GM18517 (cell line): ENCODE measurements around the gene HSPA14.
"Not testable (repeated sequence)": the region's sequence is repeated elsewhere in the genome, so short reads cannot be mapped to it uniquely, and the experiment has no call there.

Source experiments
- ATAC-seq: cut with Tn5 transposase; IDR thresholded peaks from one replicate; pipeline ENCODE4 v1.9.1; 2021; ENCODE audit warnings: mild to moderate bottlenecking, moderate library complexity; ENCODE audit not compliant: unreplicated experiment

HSPA14 gene, protein sequence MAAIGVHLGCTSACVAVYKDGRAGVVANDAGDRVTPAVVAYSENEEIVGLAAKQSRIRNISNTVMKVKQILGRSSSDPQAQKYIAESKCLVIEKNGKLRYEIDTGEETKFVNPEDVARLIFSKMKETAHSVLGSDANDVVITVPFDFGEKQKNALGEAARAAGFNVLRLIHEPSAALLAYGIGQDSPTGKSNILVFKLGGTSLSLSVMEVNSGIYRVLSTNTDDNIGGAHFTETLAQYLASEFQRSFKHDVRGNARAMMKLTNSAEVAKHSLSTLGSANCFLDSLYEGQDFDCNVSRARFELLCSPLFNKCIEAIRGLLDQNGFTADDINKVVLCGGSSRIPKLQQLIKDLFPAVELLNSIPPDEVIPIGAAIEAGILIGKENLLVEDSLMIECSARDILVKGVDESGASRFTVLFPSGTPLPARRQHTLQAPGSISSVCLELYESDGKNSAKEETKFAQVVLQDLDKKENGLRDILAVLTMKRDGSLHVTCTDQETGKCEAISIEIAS

DNA sequence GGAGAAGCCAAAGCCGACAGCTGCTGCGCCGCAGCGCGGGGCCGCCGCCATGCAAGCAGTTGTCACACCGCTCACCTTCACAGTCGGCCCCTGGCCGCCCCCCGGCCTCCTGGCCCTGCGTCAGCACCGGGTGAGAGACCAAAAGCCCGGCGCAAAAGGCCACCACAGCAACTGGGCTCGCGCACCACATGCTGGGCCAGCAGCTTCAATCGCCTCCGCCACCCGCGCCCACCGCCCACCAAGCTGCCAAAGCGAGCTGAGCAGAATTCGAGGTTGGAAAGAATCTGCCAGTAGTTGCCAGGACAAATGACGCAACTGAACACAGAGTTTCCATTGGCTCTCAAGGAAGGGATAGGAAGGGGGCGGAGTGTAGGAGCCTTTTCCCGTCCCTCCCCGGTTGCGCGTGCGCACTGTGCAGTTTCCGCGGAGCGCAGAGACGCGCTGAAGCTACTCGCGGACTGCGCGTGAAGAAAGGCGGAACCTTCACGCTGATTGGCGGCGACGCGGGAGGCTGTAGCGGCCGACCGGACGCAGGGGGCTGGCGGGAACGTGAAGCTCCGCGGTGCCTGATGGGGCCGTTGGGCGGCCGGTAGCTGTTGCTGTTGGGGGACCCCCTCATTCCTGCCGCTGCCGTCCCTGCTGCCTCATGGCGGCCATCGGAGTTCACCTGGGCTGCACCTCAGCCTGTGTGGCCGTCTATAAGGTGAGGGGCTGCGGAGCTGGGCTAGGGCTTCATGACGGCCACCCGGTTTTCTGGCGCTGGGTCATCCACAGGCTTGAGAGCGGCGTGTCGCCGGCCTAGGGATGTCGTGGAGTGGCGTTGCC lies at the start of gene HSPA14, which contains the start of the genes CDNF and MSANTD7:
TSS of gene HSPA14 (plus strand) at position 550 of the 825 bp plus-strand sequence. CDS start at position 647, 97 bp downstream.
TSS of gene CDNF (minus strand) at position 281 of the 825 bp plus-strand sequence. CDS start at position 190, 91 bp downstream.
TSS of gene MSANTD7 (plus strand) at position 550 of the 825 bp plus-strand sequence. CDS start 3,979 bp downstream, outside the sequence.
- ATAC-seq, result peak; percentile 86

DNA sequence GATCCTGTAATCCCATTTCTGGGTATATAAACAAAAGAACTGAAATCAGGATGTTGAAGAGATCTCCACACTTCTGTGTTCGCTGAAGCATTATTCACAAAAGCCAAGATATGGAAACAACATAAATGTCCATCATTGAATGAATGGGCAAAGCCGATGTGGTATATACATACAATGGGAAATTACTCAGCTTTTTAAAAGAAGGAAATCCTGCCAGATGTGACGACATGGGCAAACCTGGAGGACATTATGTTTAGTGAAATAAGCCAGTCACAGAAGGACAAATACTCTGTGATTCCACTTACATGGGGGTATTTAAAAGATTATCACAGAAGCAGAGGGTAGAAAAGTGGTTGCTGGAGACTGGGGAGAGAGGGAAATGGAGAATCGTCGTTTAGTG lies 39.5 kb upstream of the HSPA14 start:
- no peak for ATAC-seq

DNA sequence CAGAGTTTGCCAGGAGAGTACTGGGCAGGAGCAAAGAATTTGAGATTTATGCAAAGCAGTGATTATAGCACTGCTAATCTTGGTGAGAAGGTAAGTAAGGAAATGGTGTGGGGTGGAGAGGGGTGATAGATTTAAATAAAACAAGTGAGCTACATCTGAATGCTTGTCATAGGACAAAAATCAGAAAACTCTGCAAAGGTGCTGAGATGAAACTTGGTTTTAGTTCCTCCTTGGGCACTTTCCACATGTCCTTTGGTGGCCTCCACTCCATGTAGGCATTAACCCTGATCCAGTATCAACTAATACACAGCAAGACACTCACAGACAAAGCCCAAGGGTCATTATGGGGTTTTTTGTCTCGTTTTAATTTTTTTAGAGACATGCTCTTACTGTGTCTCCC lies 37.7 kb upstream of the HSPA14 start:
- ATAC-seq, result no peak

DNA sequence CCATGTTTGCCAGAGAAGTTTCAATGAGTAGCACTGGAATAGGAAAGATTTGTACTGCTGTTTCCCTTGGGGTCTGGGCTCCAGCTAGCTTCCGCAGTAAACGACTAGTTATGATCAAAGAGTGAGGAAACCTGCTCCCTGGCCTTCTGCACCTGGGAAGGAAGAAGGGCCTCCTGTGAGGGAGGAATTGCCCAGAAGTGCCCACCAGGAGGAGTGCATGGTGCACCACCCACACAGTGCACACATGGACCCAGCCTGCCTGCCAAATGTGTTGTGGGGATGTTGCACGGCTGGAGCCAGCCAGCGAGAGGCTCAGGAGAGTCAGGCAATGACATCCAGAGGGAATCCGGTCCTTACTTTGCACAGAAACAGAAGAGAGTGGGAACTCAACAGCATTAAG lies 36.4 kb upstream of the HSPA14 start:
- ATAC-seq, result no peak

DNA sequence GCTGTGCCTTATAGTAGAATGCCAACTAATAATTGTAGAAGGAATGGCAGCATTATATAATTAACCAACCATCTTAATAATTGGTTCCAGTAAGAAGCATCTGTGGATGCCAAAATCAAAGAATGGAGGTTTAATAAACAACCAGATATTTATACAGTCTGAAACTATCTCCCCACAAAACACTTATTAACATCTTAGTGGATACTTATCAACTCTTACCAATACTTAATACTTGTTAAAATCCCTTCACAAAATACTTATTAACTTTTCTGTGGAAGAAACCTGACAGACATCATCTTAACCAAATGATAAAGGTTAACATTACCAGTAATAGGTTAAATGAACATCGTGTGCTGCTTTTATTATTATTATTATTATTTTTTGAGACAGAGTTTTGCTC lies 34.3 kb upstream of the HSPA14 start:
- no peak for ATAC-seq

DNA sequence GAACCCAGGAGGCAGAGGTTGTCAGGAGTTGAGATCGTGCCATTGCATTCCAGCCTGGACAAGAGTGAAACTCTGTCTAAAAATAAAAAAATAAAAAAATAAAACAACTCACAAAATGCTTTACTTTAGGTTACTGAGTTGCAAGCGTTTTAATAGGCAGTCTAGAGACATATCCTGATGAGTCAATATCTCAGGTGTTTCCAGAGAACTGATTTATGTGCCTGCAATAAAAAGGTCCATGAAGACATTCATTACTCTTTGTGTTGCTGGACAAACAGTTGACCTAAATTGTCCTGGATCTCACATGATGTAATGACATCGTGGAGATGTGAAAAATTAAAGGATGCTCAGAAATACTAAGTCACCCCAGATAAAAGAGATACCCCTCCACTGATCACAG lies 31.8 kb upstream of the HSPA14 start:
- no peak for ATAC-seq

DNA sequence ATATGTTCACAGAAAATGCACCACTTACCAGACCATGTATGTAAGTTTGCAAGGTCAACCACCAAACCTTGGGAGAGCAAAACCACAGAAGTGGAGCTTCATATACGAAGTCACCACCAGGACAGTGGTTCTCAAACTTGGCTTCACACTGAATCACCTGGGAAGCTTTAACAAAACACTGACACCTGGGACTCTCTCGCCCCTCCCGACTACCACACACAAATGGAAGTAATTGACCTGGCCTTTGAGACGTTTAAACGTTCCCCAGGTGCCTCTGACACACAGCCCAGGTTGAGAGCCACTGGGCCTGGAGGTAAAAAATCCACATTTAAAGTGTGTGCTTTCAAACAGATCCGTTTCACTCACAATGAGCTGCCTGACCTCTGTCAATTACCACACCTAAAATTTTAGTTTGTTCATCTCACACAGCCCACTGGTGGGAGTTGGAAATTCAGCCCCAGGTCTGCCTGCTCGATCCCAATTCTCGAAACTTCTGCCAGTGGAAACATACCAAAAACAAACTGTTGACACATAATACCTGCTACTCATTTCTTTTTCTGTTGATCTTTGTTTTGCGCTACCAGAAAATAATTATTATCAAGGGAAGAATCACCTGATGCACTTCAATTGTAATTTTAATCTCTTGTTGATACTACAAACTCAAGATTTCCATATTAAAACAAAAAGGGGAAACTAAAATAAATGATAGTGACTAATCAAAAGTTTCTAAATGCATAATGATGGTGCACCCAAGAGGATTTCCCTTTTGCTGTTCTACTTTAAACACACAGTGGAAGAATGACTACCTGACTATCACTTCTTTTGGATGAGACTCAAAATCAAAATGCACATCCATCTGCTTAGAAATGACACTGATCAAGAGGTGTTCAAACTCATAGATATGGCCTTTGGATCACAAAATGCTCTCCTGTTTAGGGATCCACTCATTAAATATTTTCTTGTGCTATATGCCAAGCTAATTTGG lies 26.8 kb upstream of the HSPA14 start:
- no peak for ATAC-seq

DNA sequence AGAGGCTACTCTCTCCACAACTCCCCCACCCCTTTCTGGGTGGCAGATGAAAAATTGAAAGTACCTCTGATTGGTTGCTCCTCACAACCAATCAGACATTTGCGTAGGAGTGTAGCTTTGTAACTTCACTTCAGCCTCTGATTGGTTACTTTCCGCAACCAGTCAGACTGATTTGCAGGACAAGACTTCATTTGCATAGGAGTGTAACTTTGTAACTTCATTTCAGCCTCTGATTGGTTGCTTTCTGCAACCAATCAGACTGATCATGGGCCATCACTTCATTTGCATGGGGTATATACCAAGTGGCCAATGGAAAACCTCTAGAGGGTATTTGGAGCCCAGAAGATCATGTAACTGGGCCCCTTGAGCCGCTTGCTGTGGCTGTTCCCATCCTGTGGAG lies 25.8 kb upstream of the HSPA14 start:
- no peak for ATAC-seq

DNA sequence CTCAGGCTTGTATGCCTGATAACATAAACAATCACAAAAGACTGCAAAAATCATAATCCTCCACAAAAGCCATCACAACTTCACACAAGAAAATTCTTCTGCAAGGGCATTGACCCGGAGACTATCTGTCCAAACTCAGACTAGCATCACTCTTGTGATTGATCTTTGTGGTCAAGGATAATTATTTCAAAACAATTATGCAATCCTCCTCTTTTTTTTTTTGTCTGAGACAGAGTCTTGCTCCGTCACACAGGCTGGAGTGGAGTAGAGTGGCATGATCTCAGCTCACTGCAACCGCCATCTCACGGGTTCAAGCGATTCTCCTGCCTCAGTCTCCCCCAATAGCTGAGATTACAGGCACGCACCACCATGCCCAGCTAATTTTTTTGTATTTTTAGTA lies 22.4 kb upstream of the HSPA14 start:
- ATAC-seq, result no peak

DNA sequence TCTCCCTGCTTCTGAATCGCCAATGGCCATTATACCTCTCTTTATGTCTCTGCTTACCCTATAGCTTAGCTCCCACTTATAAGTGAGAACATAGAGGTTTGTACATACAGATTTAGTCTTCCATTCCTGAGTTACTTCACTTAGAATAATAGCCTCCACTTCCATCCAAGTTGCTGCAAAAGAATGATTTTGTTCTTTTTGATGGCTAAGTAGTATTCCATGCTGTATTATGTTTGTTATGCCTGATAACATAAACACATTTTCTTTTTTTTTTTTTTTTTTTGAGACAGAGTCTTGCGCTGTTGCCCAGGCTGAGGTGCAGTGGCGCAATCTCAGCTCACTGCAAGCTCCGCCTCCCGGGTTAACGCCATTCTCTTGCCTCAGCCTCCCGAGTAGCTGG lies 21.4 kb upstream of the HSPA14 start:
- not testable (repeated sequence) for ATAC-seq

DNA sequence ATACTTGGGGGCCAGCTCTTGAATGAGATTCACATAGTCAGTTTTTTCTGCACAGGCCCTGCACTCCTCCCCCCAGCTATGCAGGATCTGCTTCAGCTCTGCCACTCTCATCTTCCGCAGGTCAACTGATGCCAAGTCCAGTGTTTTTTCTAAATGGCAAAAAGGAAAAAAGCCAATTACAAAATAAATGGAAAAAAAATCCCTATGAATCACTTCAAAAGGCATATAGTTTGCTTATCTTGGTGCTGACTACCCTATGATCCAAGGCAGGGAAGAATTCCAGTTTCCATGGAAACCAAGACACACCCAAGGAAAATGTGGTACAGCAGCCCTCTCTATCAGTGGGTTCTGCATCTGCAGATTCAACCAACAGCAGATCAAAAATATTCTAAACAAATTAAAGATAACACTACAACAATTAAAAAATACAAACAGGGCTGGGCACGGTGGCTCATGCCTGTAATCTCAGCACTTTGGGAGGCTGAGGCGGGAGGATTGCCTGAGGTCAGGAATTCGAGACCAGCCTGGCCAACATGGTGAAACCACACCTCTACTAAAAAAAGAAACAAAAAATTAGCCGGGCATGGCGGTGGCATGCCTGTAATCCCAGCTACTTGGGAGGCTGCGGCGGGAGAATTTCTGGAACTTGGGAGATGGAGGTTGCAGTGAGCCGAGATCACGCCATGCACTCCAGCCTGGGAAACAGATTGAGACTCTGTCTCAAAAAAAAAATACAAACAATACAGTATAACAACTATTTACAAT lies 17.9 kb upstream of the HSPA14 start:
- ATAC-seq, result no peak

DNA sequence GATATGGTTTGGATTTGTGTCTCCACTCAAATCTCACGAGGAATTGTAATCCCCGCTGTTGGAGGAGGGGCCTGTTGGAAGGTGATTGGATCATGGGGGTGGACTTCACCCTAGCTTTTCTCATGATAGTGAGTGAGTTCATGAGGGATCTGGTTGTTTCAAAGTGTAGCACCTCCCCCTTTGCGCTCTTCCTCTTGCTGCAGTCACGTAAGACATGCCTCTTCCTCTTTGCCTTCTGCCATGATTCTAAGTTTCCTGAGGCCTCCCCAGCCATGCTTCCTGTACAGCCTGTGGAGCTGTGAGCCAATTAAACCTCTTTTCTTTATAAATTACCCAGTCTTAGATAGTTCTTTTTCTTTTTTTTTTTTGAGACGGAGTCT lies 17.3 kb upstream of the HSPA14 start:
- ATAC-seq, result no peak

DNA sequence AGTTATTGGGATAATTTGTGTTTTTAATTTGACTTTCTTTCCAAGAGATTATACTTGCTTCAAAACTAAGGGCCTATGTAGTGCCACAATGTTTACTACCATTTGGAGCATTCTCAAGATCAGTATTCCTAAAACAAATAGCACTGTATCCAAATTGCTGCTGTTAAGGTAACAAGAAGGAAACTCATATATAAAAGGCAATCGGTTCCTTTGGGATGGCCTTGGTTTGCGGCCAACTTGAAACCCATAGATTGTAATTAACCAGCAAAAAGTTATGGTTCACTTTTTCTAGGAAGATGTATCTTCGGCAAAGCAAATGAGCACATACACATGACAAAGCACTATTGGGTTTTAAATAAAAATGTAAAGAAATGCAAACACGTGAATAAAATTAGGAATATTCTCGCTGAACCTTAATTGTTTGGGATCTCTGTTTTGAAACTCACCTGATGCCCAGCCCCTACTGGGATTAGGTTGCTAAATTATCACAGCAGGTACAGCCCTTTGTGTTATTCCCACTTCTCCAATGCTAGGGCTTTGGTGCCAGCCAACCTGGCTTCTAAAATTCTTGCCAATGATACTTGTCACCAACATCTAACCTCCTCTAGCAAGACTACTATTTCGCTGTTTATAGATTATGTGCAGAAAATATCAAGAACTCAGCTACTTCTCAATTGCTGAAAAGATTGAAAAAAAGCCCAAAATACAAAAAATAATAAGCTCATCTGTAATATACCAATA lies 16.3 kb upstream of the HSPA14 start:
- no peak for ATAC-seq

DNA sequence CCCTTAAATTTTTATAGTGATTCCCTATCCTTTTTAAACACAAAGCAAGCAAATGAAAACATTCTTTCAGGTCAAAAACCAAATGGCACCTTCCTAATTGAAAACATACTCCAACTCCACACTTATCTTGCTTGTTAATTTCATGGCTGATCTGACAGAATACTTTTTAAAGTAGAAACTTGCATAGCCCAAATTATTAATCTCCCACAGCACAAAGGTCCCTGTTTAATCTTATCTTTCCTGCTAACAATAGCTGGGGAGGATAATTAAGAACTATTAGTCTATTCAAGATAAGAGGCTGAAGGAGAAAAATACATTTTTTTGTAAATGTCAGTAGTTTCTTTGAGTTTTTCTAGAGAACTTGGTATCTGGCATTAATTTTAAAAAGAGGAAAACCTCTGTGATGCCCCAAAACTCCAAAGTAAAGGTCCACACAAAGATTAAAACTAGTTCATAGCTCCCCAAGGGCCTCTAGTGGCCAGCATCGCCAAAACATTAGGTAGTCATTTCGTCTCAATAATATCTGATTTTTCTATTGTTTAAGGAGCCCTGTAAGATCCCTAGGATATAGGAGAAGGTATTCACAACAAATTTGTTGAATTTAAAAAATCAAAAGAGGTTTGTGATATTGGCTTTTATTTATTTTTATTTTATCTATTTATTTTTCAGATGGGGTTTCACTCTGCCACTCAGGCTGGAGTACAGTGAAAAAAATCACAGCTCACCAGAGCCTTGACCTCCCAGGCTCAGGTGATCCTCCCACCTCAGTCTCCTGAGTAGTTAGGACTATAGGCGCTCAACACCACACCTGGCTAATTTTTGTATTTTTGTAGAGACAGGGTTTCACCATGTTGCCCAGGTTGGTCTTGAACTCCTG lies 15.0 kb upstream of the HSPA14 start:
- ATAC-seq, result no peak

DNA sequence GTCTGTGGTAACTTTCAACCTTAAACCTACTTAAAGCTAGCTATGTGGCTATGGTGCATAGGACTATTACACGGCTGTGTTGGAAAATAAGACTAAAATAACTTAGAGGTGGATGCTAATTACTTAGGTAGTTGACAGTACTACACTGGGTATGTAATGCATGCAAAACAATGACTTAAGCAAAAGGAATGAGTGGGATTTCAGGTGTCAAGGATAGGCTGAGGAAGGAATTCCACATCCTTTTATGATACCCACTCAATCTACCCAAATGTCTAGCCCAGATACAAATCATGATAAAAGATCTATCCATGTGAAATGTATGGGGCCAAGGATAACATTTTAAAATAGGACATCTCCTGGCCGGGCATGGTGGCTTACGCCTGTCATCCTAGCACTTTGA lies 14.1 kb upstream of the HSPA14 start:
- ATAC-seq, result no peak

DNA sequence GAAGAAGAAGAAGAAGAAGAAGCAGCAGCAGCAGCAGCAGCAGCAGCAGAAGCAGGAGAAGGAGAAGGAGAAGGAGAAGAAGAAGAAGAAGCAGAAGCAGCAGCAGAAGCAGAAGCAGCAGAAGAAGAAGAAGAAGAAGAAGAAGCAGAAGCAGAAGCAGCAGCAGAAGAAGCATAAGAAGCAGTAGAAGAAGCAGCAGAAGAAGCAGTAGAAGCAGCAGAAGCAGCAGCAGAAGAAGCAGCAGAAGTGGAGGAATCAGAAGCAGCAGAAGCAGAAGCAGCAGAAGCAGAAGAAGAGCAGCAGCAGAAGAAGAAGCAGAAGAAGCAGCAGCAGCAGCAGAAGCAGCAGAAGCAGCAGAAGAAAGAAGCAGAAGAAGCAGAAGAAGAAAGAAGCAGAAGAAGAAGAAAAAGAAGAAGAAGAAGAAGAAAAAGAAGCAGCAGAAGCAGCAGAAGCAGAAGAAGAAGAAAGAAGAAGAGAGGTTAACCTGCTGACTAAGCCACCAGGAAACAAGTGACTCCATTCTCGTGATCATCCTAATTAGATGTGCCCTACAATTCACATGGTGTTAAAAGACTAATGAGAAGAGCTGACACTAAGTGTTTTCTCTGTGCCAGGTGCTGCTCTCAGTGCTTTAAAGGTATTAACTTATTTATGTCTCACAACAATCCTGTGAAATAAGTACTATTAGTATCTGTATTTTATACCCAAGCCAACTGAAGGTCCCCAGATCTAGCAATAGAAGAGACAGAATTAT lies 11.9 kb upstream of the HSPA14 start:
- no peak for ATAC-seq

DNA sequence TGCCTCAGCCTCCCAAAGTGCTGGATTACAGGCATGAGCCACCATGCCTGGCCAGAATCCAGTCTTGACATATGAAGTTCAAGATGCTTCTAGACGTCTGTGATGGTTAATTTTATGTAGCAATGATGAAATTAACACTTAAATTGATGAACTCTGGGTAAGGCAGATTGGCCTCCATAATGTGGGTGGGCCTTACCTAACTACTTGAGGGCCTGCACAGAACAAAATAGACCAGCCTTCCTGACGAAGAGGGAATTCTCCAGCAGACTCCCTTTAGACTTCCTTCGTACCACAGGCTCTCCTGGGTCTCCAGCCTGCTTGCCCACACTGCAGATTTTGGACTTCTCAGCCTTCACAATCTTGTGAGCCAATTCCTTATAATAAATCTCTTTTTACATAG lies 5.0 kb upstream of the HSPA14 start:
- no peak for ATAC-seq
